ENCODE results near the gene PDE10A.
"Not testable (repeated sequence)": the region's sequence is repeated elsewhere in the genome, so short reads cannot be mapped to it uniquely, and the experiment has no call there.

The PDE10A gene

DNA sequence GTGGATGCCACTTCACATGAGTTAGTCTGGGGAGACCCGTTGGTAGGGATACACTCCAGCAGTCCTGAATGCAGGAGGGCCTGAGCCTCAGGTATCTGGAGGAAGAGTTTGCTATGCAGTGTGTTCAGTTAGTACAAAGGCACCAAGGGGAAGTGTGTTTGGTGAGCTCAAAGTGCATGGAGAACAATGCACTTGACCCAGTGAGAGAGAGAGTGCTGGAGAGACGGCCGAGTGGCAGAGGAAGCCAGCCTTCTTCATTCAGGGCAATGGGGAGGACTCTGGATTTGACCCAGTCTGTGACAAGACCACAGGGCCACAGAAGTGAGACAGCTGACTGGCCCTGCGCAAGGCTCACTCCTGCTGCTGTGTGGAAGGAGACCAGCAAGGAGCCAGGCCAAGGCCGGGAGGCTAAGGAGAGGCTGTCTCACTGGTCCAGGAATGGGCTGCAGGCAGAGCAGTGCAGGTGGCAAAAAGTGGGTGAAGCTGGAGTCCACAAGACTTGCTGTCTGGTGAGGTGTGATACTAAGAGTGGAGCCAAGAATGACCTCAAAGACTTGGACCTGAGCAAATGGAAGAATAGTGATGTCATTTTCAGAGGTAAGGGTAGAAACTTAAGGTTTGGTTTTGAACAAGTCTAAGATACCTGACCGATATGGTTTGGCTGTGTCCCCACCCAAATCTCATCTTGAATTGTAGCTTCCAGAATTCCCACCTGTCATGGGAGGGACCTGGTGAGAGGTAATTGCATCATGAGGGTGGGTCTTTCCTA, 38.0 kb downstream of the PDE10A start:
- DNase-seq (ENCODE audit: low spot score) = no peak

DNA sequence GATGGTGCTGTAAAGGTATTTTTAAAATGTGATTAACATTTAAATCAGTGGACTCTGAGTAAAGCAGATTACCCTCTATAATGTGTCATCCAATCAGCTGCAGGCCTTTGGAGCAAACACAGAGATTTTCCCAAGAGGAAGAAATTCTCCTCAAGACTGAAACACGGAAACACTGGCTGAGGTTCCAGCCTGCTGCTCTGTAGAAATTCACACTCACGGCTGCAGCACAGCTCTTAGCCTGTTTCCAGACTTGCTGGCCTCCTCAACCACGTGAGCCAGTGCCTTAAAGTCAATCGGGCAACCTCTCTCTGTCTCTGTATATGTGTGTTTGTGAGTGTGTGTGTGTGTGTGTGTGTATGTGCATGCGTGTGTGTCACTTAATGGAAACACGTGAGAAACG, 41.1 kb downstream of the PDE10A start:
- DNase-seq (ENCODE audit: low spot score) = no peak

DNA sequence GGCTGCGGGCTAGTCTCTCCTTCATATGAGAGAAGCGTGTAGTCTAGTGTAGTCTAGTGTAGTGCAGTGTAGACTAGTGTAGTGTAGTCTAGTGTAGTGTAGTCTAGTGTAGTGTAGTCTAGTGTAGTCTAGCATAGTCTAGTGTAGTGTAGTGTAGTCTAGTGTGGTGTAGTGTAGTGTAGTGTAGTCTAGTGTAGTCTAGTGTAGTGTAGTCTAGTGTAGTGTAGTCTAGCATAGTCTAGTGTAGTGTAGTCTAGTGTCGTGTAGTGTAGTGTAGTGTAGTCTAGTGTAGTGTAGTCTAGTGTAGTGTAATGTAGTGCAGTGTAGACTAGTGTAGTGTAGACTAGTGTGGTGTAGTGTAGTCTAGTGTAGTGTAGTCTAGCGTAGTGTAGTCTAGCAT, 44.1 kb downstream of the PDE10A start:
- DNase-seq (ENCODE audit: low spot score) = not testable (repeated sequence)

DNA sequence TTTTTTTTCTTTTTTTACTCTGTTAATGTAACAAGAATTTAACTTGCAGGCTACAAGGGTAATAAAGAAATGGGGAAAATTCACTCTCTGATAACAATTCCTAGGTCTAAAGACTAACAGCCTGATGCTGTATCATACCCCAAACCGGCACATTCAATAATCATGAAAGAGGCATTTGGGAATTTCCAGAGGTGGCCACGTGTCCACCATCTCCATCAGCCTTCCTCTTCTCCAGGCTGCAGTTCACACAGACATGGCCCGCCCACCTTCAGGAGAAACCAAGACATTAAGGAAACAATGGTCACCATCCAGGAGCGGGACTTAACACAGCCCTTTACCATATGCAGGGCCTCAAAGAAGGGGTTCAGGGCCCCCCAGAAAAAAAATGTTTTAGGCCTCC, 44.8 kb downstream of the PDE10A start:
- no peak for DNase-seq (ENCODE audit: low spot score)

DNA sequence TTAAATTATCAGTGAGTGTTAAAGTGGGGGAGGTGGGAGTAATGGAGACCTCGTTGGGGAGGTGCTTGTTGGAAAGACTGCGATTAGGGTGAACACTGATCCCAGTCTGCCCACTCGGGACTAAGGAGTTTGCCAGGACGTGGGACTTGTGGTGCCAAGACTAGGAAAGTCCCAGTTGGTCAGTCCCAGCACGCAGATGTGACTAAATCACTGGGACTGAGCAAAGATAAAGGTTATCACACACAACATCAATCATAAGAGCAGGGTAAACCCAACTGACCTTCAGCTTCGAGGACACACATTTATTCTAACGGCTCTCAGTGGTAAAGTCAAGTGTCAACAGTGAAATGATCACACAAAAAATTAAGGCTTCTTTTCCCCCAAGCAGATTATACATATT, 45.5 kb downstream of the PDE10A start:
- no peak for DNase-seq (ENCODE audit: low spot score)

DNA sequence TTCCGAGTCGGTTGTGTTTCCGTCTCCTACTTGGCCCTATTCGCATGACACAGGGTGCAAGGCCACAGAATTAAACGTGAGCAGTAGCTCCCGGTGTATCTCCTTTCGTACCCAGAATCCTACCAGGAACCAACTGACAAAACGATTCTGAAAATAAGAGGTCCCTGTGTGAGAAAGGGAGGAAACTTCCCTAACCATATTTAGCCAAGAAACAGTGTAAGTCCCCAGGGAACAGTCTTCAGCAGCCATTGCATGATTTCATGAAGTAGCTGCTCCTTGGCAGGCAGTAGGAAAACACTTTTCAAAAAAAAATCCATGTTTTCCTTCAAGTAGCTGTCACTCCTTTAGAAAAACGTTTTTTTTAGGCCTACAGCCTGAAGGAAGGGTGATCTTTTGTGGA, 46.9 kb downstream of the PDE10A start:
- no peak for DNase-seq (ENCODE audit: low spot score)

DNA sequence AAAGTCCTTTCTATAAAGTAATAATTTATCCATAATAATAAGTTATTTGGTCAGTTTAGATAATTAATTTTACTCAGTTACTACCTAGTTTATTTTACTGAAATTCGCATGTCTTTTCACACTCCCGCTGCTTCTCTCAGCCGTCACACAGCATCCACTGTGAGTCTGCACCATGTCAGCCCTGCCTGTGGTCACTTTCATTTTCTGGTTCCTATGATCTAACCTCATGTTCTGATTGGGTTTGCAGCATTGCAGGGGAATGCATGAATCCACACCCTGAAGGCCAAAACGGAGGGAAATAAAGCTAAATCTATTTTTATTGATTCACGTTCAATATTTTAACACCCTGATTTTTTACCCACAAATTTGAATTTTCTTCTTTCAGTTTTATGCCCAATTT, 47.4 kb downstream of the PDE10A start:
- DNase-seq (ENCODE audit: low spot score) = no peak

DNA sequence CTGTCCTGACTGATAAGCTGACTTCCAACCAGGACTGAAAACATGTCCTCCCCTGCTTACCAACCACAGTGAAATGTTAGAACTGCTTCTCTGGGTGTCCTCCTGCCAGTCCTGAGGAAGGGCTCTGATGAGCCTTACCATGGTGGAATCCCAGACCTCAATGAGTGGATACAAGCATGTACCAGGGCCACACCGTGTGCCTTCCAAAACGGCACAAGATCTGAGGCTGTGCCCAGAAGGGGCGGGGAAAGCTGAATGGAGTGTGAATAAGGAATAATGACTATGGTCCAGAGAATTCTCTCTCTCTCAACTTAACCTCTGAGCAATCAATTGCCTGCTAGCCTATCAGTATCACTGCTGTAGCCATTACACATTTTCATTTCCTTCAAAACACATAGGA, 51.7 kb downstream of the PDE10A start:
- no peak for DNase-seq (ENCODE audit: low spot score)

DNA sequence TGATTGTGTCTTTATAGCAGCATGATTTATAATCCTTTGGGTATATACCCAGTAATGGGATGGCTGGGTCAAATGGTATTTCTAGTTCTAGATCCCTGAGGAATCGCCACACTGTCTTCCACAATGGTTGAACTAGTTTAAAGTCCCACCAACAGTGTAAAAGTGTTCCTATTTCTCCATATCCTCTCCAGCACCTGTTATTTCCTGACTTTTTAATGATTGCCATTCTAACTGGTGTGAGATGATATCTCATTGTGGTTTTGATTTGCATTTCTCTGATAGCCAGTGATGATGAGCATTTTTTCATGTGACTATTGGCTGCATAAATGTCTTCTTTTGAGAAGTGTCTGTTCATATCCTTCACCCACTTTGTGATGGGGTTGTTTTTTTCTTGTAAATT, 54.5 kb downstream of the PDE10A start:
- DNase-seq (ENCODE audit: low spot score) = not testable (repeated sequence)

DNA sequence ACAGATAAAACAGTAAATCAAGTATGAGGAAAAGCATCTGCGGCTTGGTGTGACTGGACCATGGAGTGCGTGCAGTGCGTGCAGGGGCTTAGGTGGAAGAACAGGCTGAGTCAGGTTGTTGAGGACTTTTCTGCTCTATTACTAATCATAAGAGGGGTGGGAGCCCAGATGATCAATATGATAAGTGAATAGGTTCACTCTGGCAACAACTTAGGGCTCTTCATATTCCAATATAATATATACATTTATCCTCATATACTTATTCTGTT, 56.4 kb downstream of the PDE10A start:
- no peak for DNase-seq (ENCODE audit: low spot score)

DNA sequence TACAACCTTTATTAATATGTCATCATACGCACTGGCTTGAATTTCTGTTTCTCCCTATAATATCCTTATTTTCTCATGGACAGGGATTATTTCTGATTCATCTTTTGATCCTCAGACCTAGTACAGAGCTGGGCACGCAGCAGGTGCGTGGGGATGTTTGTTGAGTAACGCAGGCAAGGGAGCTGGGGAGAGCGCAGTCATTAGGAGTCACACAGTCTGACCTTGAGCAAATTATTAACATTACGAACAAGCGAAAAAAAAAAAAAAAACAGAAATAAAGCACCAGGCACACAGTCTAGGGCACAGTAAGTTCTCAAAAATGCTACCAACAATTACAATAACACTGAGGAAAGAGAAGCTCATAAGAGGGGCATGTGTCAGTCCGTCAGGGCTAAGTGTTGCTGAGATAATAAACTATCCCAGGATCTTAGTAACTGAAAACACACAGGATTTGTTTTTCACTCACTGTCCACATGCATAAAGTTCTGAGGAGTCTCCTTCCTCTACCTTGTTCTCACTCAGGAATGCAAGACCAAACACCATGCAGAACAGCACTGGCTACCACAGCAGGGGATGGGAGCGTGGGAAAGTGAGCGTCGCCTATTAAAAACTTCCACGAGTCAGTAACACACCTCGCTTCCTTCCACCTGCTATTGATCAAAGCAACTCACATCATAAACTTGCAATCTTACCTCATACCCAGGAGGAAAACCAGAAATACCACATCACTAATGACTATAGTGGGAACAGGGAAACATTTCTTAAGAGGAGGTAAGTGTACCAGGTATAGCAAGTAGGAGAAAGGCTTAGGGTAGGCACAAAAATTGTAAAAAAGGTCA, 56.9 kb downstream of the PDE10A start:
- DNase-seq (ENCODE audit: low spot score) = no peak

DNA sequence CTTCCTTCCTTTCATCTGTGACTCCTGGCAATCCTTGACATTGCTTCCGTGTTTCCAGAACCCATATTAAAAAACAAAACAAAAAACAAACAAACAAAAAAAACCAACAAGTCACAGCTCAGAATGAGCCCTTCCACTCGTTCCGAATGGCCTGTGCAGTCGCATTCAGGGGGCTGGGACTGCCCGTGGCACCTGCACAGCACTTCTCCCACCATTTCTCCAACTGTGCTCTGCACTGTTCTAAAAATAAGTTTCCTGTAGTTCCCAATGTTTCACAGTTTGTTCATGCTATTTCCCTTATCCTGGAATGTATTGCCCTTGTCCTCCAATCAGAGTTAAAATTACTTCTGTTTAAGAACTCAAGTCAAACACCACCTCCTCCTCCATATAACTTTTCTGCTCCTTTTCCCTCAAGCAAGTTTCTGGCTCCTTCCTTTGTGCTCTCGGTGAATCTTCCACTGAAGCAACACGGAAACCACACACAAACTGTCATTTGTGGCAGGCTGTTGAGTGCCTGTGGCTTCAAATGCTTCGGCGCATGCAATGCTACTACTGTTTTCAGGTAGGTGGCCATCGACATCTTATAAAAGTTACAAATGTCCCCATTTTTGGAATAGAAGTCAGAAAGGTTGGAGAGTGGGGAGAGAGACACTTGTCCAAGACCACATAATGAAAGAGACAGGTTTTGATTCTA, 57.7 kb downstream of the PDE10A start:
- no peak for DNase-seq (ENCODE audit: low spot score)

DNA sequence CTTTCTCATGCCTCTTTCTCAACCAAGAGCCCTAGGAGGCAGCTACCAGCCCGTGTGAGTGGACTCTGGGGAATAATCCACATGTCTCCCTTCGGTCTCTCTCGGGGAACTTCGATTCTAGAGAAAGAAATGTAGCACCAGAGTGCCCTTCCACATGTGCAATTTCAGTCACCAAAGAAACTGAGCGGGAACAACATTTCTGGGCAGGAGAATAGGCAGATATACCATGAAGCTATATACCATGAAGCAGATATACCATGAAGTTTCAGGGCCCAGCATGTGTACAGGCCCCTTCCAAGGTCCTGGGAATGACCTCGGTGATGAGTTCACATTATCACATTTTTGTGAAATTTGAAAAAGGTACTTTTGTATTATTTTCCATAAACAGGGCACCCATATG, 60.8 kb downstream of the PDE10A start:
- no peak for DNase-seq (ENCODE audit: low spot score)

DNA sequence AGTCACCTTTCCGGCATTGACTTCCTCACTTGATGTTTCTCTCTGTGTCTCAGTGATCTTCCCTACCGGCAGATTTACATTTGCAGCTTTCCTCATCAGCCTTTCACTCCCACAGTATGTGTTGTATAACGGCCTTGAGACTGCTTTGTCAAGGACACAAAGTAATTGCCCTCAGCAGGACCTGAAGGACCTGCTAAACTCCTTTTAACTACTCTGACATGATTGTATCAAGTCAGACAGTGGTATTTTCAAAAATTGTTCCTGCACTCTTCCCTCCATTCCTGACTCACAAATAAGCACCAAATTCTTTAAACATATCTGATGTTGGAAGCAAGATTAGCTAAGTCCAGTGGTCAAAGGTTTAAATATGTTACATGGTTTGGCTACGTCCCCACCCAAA, 62.4 kb downstream of the PDE10A start:
- no peak for DNase-seq (ENCODE audit: low spot score)

DNA sequence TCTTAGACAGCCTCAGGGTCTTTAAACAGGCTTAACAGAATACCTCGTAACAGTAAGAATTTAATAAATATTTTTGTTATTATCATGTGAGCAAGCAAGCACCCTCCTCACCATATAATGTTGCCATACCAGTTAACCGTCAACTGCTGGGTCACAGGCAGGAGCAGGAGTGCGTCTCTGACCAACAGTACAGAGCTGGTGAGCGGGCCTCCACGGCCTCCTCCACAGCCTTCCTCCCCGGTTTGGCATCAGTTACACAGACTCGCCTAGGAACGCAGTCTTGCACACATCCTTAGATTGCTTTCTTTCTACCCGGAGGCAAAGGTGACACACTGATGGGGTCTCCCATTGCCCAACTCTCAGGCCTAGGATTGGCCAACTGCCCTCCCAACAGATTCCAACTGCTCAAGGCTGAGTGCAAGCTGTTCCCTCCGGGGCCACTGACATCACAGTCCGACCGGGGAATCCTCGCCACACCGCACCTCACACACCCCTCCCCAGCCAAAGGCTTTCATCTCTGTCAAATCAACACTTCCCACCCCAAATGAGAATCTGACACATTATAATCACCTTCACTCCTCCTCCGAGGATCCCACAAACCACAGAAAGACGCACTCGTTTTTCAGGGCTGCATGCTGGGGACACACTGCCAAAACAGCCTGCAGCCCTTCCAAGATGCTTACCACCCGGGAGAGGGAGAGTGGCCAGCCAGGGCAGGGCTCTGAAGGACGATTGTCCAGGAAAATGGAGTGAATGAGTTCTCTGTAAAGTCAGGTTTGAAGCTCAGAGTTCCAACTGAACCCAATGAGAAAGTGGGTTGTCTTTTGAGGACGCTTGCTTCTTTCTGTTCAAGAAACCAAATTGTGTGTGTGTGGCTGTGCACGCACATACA, 63.2 kb downstream of the PDE10A start:
- DNase-seq (ENCODE audit: low spot score) = no peak

DNA sequence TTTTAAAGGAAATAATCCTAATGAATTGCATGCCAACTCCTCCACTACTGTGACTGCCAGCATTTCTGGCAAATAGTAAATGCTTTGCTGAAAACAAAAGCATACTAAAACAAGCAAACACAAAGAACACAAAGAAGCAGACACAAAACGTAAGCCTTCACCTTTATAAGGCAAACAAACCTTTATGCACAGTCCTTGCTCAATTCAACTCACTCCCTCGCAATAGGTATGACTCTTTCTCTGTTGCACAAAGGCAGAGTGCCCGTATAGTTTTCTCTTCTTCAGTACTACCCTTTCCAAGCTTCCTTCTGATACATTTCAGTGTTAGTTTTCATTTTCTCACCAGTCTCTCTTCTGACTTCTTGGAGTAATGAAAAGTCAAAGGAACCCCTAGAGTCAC, 63.9 kb downstream of the PDE10A start:
- DNase-seq (ENCODE audit: low spot score) = no peak

DNA sequence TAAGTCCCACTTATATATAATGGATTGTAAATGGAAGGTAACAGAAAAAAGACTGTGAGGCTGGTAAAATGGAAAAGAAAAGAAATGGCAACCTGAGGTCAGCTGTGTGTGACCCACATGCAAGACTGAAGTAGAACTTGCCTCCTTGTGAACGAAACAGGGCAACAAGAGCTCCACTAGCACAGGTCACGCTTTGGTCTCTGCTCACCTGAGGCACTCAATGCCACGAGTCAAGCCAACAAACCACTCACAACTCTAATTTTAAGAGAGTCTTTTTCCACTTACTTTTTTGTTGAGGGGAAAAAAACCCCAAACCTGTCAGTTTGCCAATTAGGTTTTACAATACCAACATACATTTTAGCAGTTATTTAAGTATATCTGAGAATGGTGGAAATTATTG, 65.2 kb downstream of the PDE10A start:
- no peak for DNase-seq (ENCODE audit: low spot score)

DNA sequence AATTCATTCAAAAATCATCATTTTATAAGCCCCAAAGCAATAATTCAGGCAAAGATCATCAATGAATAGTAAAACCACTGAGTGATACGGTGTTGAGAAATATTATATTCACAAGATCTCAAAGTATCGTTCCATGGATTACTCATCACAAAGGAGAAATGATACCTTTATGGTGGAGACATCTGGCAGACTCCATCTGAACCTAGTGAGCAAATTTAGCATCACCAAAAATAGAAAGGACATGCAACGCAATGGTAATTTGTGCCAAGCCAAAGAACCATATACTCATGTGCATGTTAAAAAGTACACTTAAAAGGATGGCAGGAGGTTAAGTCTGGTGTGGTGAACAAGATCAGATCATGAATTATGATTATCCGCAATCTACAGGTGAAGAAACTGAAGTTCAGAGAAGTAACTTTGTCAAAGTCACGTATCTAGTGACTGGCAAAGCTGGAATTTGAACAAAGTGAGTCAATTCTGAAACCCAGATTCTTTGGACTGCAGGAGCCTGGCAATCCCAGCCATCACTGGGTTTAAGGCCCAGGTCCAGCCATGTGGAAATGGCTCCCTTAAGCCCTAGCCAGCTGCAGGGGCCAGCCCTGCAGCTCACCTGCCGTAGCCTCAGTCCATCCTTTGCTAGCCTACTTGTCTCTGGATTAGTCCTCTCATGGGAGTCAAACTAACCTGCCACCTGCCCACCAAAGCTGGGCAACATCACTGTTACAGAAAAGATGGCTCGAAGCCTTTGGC, 68.3 kb downstream of the PDE10A start:
- no peak for DNase-seq (ENCODE audit: low spot score)

DNA sequence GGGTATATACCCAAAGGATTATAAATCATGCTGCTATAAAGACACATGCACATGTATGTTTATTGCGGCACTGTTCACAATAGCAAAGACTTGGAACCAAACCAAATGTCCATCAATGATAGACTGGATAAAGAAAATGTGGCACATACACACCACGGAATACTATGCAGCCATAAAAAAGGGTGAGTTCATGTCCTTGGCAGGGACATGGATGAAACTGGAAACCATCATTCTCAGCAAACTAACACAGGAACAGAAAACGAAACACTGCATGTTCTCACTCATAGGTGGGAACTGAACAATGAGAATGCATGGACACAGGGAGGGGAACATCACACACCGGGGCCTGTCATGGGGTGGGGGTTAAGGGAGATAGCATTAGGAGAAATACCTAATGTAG, 70.1 kb downstream of the PDE10A start:
- not testable (repeated sequence) for DNase-seq (ENCODE audit: low spot score)

DNA sequence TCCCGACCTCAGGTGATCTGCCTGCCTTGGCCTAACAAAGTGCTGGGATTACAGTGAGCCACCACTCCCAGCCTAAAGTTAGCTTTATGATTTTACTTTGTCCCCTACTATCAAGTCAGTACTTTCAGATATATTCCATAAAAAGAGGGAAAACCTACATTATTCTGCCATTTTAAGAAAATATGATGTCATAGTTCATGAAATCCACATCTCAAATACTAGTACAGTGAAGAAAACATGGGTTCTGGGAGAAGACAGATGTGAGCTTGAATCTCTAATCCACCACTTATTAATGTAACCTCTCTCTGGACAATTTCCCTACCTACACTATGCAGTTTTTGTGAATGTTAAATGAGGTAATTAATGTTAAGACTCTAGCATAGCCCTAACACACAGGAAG, 74.5 kb downstream of the PDE10A start:
- DNase-seq (ENCODE audit: low spot score) = no peak

DNA sequence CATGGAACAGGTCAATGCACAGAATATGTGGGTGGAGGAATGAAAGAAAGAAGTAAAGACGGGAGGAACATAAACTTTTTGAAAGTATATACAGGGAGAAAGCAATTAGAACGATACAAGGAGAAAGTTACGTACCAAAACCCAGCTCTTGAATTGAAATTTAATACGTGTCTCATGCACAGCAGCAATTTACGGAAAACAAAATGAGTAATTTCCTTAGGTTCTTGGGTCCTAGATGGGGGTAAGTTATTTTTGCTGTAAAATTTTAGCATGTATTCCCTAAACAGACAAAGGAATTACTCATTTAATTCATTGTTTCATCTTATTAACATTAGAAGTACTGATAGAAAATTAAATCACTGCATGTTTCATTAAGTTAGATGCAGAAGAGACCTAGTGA, 75.8 kb downstream of the PDE10A start:
- no peak for DNase-seq (ENCODE audit: low spot score)

DNA sequence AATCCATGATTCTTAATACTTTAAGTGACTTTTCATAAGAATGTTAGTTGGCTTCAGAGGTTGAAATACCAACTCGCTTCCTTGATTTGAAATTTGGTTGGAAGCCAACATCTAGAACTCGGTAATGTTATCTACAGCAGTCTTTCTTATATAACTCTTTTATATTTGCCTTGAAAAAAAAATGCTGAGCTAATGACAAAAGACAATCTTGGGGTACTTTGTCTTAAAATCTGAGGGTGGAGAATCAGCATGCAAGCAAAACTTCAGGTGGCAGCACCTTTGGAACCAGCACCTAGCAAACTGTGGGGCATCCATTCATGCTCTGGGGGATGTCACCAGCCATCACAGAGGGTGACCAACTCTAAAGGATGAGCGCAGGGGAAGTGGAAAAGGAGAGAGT, 76.3 kb downstream of the PDE10A start:
- DNase-seq (ENCODE audit: low spot score) = no peak

All from COLO829 (cell line).